Thymus (tissue), 11 donors: ENCODE results near the gene NHSL2. TPM values are rescaled to one million over a fixed set of nuclear protein-coding genes. Genes with fewer than 3 reads are reported as not detected.

Source experiments
- DNase-seq, 9 donors: peaks; one replicate each; pipeline ENCODE4 v3.0.0-alpha.2; 2013; ENCODE audit warnings: low spot score in 9 of 9, low read depth in 6 of 9, missing footprints in 1 of 9
- H3K27ac ChIP-seq, 2 donors: one replicate each; pipeline ENCODE4 v1.5.1; 2013; ENCODE audit warnings: control low read depth in 1 of 2, low read depth in 1 of 2, low read length in 1 of 2, mild to moderate bottlenecking in 1 of 2, moderate library complexity in 1 of 2
- H3K27me3 ChIP-seq, 2 donors: one replicate each; pipeline ENCODE4 v1.5.1; 2013; ENCODE audit warnings: low read length in 1 of 2; ENCODE audit not compliant: control insufficient read depth in 2 of 2, insufficient read depth in 1 of 2
- H3K36me3 ChIP-seq, 2 donors: one replicate each; pipeline ENCODE4 v1.5.1; 2013; ENCODE audit warnings: low read length in 1 of 2, mild to moderate bottlenecking in 1 of 2, moderate library complexity in 1 of 2; ENCODE audit not compliant: control insufficient read depth in 2 of 2, insufficient read depth in 2 of 2
- H3K4me1 ChIP-seq, 2 donors: one replicate each; pipeline ENCODE4 v1.5.1; 2013; ENCODE audit warnings: low read length in 2 of 2; ENCODE audit not compliant: control insufficient read depth in 2 of 2, insufficient read depth in 2 of 2
- H3K4me3 ChIP-seq, 2 donors: one replicate each; pipeline ENCODE4 v1.5.1; 2013; ENCODE audit warnings: low read length in 2 of 2, control low read depth in 1 of 2, mild to moderate bottlenecking in 1 of 2
- H3K9me3 ChIP-seq, 2 donors: one replicate each; pipeline ENCODE4 v1.5.1; 2013; ENCODE audit warnings: low read length in 1 of 2, mild to moderate bottlenecking in 1 of 2; ENCODE audit not compliant: control insufficient read depth in 2 of 2, insufficient read depth in 1 of 2
- WGBS: extraction: QIAGEN DNeasy Blood & Tissue Kit; methylation state at CpG from one replicate; pipeline ENCODE4 v1.1.7; 2013; 5-methylcytosine and 5-hydroxymethylcytosine counted together
- polyA plus RNA-seq: library from polyadenylated mRNA; stranded (reverse); fragments of 200-250 nt; gene quantifications from one replicate; pipeline ENCODE4 v1.2.3, GENCODE V29; 2013
- total RNA-seq: library from RNA; stranded (reverse); fragments of 120-200 nt; gene quantifications from one replicate; pipeline ENCODE4 v1.2.4, GENCODE V29; 2013
- donor health status: healthy.

NHSL2 gene
- total and polyA plus RNA-seq, 2 donors: 0.80 TPM

DNA sequence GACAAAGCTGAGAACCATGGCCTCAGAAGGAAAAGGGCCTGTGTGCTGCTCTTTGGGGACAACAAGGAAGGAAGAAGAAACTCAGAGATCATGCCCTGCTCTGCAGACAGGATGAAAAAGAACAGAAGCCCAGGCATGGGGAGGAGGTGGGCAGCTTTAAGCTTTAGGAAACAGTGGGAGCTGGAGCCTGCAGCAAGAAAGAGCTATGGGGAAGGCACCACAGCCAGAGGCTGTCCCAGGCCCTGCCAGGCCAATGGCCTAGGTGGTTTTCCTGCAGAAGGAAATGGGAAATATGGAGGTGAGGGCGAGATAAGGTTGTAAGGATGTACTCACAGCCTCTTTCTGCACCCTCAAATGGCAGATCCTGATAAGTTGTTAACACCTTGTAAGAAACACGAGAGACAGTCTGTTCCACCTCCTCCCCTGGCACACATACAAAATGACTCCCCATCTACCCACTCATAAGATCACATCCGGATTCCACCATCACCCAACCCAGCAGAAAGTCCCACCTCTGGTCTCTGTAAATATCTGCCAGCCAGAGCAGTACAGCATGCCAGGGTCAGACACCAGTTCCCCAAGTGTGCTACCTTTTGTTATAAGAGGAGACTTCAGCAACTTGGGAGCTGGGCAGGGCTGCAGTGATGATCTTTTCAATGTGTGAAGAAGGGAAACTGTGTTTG is 115.8 kb downstream of the NHSL2 start:
- no peak for DNase-seq
- Histone ChIP-seq H3K27ac (no peak overlapping the region), H3K27me3 (no peaks in the 10 kb centered on the region), H3K9me3 (no peaks in the 10 kb centered on the region), H3K36me3 (no peaks in the 10 kb centered on the region), H3K4me3 (no peak overlapping the region), H3K4me1 (no peaks in the 10 kb centered on the region)
- 72% methylated on average over 3 of the region's 3 CpGs for WGBS

DNA sequence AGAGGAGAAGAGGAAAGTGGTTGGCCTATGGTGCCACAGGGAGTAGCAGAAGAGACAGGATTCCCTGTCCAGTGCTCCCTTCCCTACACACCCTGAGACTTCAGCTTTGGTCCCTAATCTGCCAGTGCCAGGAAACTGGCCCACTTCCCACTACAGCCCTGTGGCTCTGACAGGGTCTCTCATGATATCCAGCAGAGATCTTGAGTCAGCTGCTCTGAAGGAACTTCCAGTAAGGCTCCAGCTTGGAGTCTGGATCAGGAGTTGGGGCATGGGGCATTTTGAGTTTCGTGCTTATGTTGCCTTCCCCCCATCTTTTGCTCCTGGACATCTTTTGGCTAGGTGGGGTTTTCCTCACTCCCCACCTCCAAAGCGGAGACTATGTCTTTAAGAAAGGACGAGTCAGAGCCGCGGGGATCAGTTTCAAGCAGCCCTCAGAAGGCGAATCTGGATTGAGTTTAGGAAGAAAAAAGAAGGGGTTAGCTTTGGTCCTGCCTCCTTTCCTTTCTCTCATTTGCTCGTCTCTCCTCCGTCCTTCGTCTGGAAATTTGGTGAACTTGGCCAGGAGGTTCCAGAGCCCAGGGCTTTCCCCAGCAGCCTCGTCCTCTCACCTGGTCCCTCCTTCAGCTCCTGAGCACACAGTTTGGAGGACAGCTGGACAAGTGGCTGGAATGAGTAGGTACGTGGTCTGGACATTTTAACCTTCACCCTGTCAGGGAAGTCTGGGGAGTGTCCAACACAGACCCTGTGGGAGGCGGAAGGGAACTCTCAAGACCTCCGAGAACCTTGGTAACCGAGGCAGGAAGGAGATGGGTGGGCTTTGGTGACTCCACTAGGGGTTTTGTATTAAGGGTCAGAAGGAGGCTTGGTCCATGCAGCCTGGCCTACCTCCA is 116.6 kb downstream of the NHSL2 start:
- H3K36me3 ChIP-seq: no peaks in the 10 kb centered on the region
- H3K4me1 ChIP-seq: no peaks in the 10 kb centered on the region
- H3K27ac ChIP-seq: no peak overlapping the region
- 94% methylated on average over 14 of the region's 14 CpGs for WGBS
- H3K4me3 ChIP-seq: no peak overlapping the region
- no peak for DNase-seq
- no peaks in the 10 kb centered on the region for H3K27me3 ChIP-seq
- H3K9me3 ChIP-seq: no peaks in the 10 kb centered on the region

DNA sequence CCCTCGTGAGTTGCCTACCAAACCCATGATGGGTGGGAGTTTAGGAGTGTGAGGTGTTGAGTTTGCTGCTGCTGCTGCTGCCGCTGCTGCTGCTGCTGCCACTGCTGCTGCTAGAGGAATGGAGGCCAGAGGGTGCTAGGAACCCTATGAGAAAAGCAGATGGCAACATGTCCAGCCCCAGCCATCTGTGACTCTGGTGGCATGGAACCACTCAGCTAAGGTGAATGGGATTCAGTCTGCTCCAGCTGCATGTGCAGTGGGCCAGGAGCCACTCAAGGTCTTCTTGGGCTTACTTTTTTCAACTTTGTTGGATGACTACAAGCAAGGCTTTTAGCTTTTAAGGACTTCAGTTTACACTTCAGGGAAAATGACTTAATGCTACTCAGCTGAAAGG is 117.3 kb downstream of the NHSL2 start:
- Histone ChIP-seq H3K36me3 (no peaks in the 10 kb centered on the region), H3K27me3 (no peaks in the 10 kb centered on the region), H3K27ac (no peak overlapping the region), H3K4me1 (no peaks in the 10 kb centered on the region), H3K4me3 (no peak overlapping the region), H3K9me3 (no peaks in the 10 kb centered on the region)
- WGBS: 95% methylated on average over 2 of the region's 2 CpGs
- DNase-seq: no peak

DNA sequence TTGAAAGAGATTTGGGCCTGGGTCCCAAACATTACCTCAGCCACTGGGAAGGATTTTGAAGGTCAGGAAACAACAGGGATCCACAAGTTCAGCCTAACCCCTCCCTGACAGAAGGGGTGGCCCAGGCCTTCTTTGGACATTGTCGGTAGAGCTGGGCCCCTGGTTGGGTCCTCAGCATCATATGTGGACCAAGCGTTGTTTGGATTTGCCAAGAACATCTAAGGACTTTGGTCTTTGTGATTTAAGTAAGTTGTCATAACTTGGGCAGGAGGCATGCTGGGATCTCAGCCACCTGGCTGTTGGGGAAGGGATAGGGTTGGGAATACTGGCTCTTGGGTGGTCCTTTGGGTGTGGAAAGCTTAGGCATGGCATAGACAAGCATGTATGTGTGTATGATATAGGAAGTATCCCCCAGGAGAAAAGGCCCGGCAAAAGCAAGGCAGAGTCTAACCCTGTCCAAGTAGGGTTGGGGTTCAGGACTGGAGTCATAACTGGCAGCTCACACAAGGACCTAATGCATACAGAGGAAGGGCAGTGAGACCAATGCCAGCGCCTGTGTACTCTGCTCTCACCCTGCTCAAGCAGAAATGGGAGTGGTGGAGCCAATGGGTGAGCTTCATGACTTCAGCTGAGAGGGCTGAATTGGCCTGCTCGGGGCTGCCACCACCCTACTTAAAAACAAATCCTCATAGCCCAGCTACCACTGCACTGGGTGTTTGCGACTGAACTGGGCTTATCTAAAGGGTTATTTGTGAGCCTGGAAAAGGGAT is 118.2 kb downstream of the NHSL2 start:
- 97% methylated on average over 6 of the region's 6 CpGs for WGBS
- DNase-seq: no peak
- Histone ChIP-seq H3K27ac (no peak overlapping the region), H3K27me3 (no peaks in the 10 kb centered on the region), H3K4me3 (no peak overlapping the region), H3K9me3 (no peaks in the 10 kb centered on the region), H3K36me3 (no peaks in the 10 kb centered on the region), H3K4me1 (no peaks in the 10 kb centered on the region)

DNA sequence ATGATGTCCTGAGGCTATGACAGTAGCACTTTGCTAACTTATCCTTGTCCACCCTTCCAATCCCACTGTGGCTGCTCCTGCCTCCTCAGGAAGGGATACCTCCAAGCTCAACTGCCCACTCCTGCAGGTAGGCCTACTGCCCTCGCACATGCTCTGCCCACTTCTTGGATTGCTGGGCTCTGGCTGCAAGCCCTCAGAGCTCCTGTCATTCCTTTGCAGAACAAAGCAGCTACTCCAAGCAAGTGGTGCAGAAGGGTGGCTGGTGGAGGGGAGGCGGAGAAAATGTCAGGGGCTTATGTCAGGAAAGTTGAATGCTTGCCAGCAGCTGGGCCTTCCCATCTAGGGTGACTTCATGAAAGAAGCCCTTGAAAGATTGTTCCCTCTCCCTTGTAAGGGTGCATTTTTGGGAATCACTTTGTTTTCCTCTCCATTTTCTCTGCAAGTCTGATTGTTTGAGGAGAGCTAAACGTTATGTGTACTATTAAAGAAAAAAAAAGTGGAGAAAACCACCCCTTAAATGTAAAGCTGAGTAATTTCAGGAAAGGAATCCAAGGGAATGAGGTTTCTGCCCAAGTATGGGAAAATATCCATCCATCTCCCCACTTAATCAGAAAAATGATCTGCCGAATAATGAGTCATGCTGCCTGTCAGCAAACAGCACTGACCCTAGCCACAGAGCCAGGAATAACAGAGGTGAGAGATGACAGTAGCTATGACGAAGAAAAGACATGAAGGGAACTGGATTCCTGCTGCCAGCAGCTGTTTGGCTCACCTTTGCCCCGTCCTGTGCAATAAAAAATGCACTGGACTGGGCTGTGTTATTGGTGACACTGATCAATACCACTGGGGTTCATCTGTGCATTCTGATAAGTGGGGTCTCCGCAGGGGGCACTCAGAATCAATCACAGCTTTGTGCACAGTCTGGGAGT is 119.1 kb downstream of the NHSL2 start:
- H3K27ac ChIP-seq: no peak overlapping the region
- no peaks in the 10 kb centered on the region for H3K36me3 ChIP-seq
- no peak overlapping the region for H3K4me3 ChIP-seq
- WGBS: 94% methylated on average over 7 of the region's 7 CpGs
- no peaks in the 10 kb centered on the region for H3K4me1 ChIP-seq
- H3K27me3 ChIP-seq: no peaks in the 10 kb centered on the region
- no peaks in the 10 kb centered on the region for H3K9me3 ChIP-seq
- no peak for DNase-seq

DNA sequence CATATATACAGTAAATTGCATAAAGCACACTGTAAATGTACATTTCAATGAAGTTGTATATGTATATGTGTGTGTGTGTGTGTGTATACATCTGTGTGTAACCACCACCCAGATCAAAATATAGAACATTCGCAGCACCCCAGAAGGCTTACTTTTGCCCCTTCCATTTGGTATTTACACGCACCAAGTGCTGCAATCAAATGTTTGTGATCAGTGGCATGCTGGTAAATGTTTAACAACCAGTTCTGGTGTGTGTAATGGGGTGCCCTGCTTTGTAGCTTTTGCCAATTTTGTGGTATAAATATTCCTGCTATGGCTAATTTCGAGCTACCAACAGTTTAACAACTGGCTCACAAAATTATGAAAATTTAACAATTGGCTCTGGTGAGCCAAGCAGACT is 119.8 kb downstream of the NHSL2 start:
- WGBS: 96% methylated on average over 3 of the region's 3 CpGs
- Histone ChIP-seq H3K4me1 (no peaks in the 10 kb centered on the region), H3K4me3 (no peak overlapping the region), H3K9me3 (no peaks in the 10 kb centered on the region), H3K27me3 (no peaks in the 10 kb centered on the region), H3K27ac (no peak overlapping the region), H3K36me3 (no peaks in the 10 kb centered on the region)
- DNase-seq: no peak

DNA sequence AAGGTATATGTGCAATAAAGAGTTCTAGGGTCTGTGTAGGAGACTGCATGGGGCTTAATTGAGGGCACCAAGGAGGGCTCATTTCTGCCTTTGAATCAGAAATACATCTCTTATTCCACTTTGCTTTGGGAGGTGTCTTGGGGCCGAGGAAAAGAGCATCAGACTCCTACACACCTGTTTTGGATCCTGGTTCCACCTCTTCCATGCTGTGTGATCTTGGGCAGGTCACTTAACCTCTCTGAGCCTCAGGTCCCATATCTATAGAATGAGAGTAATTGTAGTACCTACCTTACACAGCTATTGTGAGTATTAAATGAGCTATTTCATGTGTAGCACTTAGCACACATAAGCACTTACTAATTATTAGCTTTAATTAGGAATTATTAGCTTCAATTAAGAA is 120.5 kb downstream of the NHSL2 start:
- Histone ChIP-seq H3K4me3 (no peak overlapping the region), H3K27ac (no peak overlapping the region)

DNA sequence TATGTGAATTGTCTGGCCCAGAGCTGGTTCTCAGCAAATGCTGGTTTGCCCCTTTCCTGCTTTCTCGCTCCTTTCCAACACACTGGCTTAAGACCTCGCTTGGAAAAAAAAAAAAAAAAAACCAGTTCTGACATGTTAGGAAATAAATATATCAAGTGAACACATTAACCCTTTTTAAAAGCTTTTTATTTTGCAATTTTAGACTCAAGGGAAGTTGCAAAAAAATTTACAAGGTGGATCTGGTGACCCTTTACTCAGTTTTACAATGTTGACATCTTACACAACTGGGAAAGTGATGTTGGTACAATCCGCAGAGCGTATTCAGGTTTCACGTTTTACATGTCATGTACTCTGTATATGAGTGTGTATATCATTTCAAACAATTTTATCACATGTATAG is 121.0 kb downstream of the NHSL2 start:
- Histone ChIP-seq H3K4me3 (no peak overlapping the region), H3K27me3 (no peaks in the 10 kb centered on the region), H3K36me3 (no peaks in the 10 kb centered on the region), H3K4me1 (no peaks in the 10 kb centered on the region), H3K9me3 (no peaks in the 10 kb centered on the region), H3K27ac (no peak overlapping the region)
- WGBS: 86% methylated on average over 5 of the region's 5 CpGs
- no peak for DNase-seq

More for the DNA sequence above, 120.5 kb downstream of the NHSL2 start:
- Histone ChIP-seq H3K36me3 (no peaks in the 10 kb centered on the region), H3K4me1 (no peaks in the 10 kb centered on the region), H3K9me3 (no peaks in the 10 kb centered on the region), H3K27me3 (no peaks in the 10 kb centered on the region)
- 95% methylated on average over 1 of the region's 1 CpG for WGBS
- no peak for DNase-seq
